HuH-7 (cell line): ENCODE results near the gene DYRK1A.

ENCODE experiments used
- DNase-seq: peaks from one replicate; pipeline ENCODE4 v3.0.0; 2011; ENCODE audit warnings: low spot score

The DYRK1A gene

GRCh38 chr21:37550618-37551330, 184.2 kb downstream of the DYRK1A start:
- DNase-seq = no peak

GRCh38 chr21:37551331-37551992, 184.9 kb downstream of the DYRK1A start:
- DNase-seq = peak; percentile 79

- DNase-seq = no peak
Measured at GRCh38 chr21:37551993-37552355, 185.4 kb downstream of the DYRK1A start.

GRCh38 chr21:37552496-37553029, 186.0 kb downstream of the DYRK1A start:
- DNase-seq = no peak

- DNase-seq = no peak
Measured at GRCh38 chr21:37553078-37553481, 186.5 kb downstream of the DYRK1A start.

GRCh38 chr21:37554661-37555379, 188.2 kb downstream of the DYRK1A start:
- DNase-seq = no peak

GRCh38 chr21:37555672-37556261, 189.2 kb downstream of the DYRK1A start:
- no peak for DNase-seq

GRCh38 chr21:37557261-37557950, 190.8 kb downstream of the DYRK1A start:
- DNase-seq = no peak

GRCh38 chr21:37558676-37559211, 192.2 kb downstream of the DYRK1A start:
- DNase-seq = no peak

- no peak for DNase-seq
Measured at GRCh38 chr21:37560385-37560784, 193.8 kb downstream of the DYRK1A start.

- no peak for DNase-seq
Measured at GRCh38 chr21:37561506-37561905, 194.9 kb downstream of the DYRK1A start.

GRCh38 chr21:37561941-37562919, 195.7 kb downstream of the DYRK1A start:
- DNase-seq = no peak

GRCh38 chr21:37562920-37563640, 196.5 kb downstream of the DYRK1A start:
- no peak for DNase-seq

- peak; percentile 87 for DNase-seq
Measured at GRCh38 chr21:37563641-37564340, 197.2 kb downstream of the DYRK1A start.

GRCh38 chr21:37564341-37564923, 197.9 kb downstream of the DYRK1A start:
- peak; percentile 37 for DNase-seq

GRCh38 chr21:37564924-37565529, 198.5 kb downstream of the DYRK1A start:
- DNase-seq = no peak

GRCh38 chr21:37565530-37566223, 199.1 kb downstream of the DYRK1A start:
- DNase-seq = peak; percentile 39
